PFSK-1 (cell line): ENCODE data around the gene JAKMIP2.

Source experiments
- FOXP2 ChIP-seq: optimal IDR thresholded peaks from 2 replicates; pipeline ENCODE3; 2011; ENCODE audit warnings: borderline replicate concordance, control low read depth, inconsistent platforms; ENCODE audit not compliant: insufficient read depth; ENCODE audit errors: extremely low read length, extremely low read depth
- POLR2AphosphoS5 ChIP-seq: IDR thresholded peaks from 2 replicates; pipeline ENCODE4 v1.6.1; 2012; ENCODE audit warnings: low read depth, mild to moderate bottlenecking, control low read depth, low read length, moderate library complexity
- REST ChIP-seq, 2 experiments: IDR thresholded peaks; 2 replicates each; pipeline versions ENCODE4 v1.6.1 to v1.8.0; 2011 to 2012; ENCODE audit warnings: low read depth in 2 of 2, low read length in 2 of 2, control low read depth in 1 of 2, inconsistent platforms in 1 of 2, mild to moderate bottlenecking in 1 of 2, moderate library complexity in 1 of 2; ENCODE audit not compliant: insufficient read depth in 1 of 2
- SIN3A ChIP-seq: IDR thresholded peaks from 2 replicates; pipeline ENCODE4 v1.6.1; 2012; ENCODE audit warnings: mild to moderate bottlenecking, low read length, moderate library complexity, borderline replicate concordance; ENCODE audit not compliant: insufficient read depth
- TAF1 ChIP-seq: IDR thresholded peaks from 2 replicates; pipeline ENCODE4 v1.6.1; 2012; ENCODE audit warnings: low read length, control low read depth, borderline replicate concordance; ENCODE audit not compliant: insufficient read depth

The JAKMIP2 gene

GRCh38 chr5:147691130-147691529, 91.4 kb downstream of the JAKMIP2 start:
- no peak for TF ChIP-seq POLR2AphosphoS5
- no peak for TF ChIP-seq TAF1
- no peak for TF ChIP-seq SIN3A

GRCh38 chr5:147690595-147690994, 91.9 kb downstream of the JAKMIP2 start:
- TF ChIP-seq SIN3A = no peak
- no peak for TF ChIP-seq TAF1

GRCh38 chr5:147689426-147689825, 93.1 kb downstream of the JAKMIP2 start:
- no peak for TF ChIP-seq TAF1
- TF ChIP-seq FOXP2 = no peak
- TF ChIP-seq REST (IDR thresholded peaks at IDR 0.05; ENCODE audit: insufficient read depth in 1 of 2, low read depth in 2 of 2, low read length in 2 of 2) = no peak
- no peak for TF ChIP-seq POLR2AphosphoS5
- TF ChIP-seq SIN3A = no peak

GRCh38 chr5:147688656-147689356, 93.7 kb downstream of the JAKMIP2 start:
- no peak for TF ChIP-seq SIN3A
- TF ChIP-seq REST (IDR thresholded peaks at IDR 0.05; ENCODE audit: insufficient read depth in 1 of 2, low read depth in 2 of 2, low read length in 2 of 2) = no peak
- no peak for TF ChIP-seq POLR2AphosphoS5
- TF ChIP-seq TAF1 = no peak
- no peak for TF ChIP-seq FOXP2

- no peak for TF ChIP-seq REST (IDR thresholded peaks at IDR 0.05; ENCODE audit: insufficient read depth in 1 of 2, low read depth in 2 of 2, low read length in 2 of 2)
- no peak for TF ChIP-seq FOXP2
- no peak for TF ChIP-seq TAF1
- TF ChIP-seq SIN3A = no peak
- no peak for TF ChIP-seq POLR2AphosphoS5
These were observed 95.4 kb downstream of the JAKMIP2 start for GRCh38 chr5:147687118-147687517.

GRCh38 chr5:147686421-147686820, 96.1 kb downstream of the JAKMIP2 start:
- TF ChIP-seq FOXP2 (no peak), POLR2AphosphoS5 (no peak), REST (IDR thresholded peaks at IDR 0.05; ENCODE audit: insufficient read depth in 1 of 2, low read depth in 2 of 2, low read length in 2 of 2) (no peak), SIN3A (no peak), TAF1 (no peak)
